Smooth muscle cell (in vitro differentiated cells): ENCODE measurements around the gene FYCO1. TPM values are rescaled to one million over a fixed set of nuclear protein-coding genes. Genes with fewer than 3 reads are reported as not detected.
A peak's percentile ranks its signal among the peaks of the same experiment; 100 is the strongest.
"Not testable (repeated sequence)": the region's sequence is repeated elsewhere in the genome, so short reads cannot be mapped to it uniquely, and the experiment has no call there.

ENCODE experiments used
- DNase-seq: peaks from one replicate; lab custom pipeline; 2025; ENCODE audit not compliant: unreplicated experiment; lab: John Stamatoyannopoulos, UW
- H2AFZ ChIP-seq: fragments of 200-600 bp; sonication (generic); 2 replicates; pipeline ENCODE4 v1.6.0; 2016; ENCODE audit warnings: antibody characterized with exemption, low read depth, mild to moderate bottlenecking
- H3F3A ChIP-seq: fragments of 200-600 bp; sonication (generic); 2 replicates; pipeline ENCODE4 v1.6.0; 2017; ENCODE audit warnings: antibody characterized with exemption, low read depth
- H3K27ac ChIP-seq: fragments of 200-600 bp; sonication (generic); 2 replicates; pipeline ENCODE4 v1.5.1; 2016; ENCODE audit warnings: low read depth, mild to moderate bottlenecking
- H3K27me3 ChIP-seq: fragments of 200-600 bp; sonication (generic); 2 replicates; pipeline ENCODE4 v1.6.1; 2016; ENCODE audit warnings: low read depth, mild to moderate bottlenecking
- H3K36me3 ChIP-seq: fragments of 200-600 bp; sonication (generic); 2 replicates; pipeline ENCODE4 v1.5.1; 2016; ENCODE audit warnings: low read depth
- H3K4me1 ChIP-seq: fragments of 200-600 bp; sonication (generic); 2 replicates; pipeline ENCODE4 v1.5.1; 2016; ENCODE audit warnings: low read depth
- H3K4me2 ChIP-seq: fragments of 200-600 bp; sonication (generic); 2 replicates; pipeline ENCODE4 v1.6.0; 2016; ENCODE audit warnings: mild to moderate bottlenecking
- H3K4me3 ChIP-seq: fragments of 200-600 bp; sonication (generic); 2 replicates; pipeline ENCODE4 v1.5.1; 2016; ENCODE audit warnings: mild to moderate bottlenecking
- H3K79me2 ChIP-seq: fragments of 200-600 bp; sonication (generic); 2 replicates; pipeline ENCODE4 v1.6.0; 2016; ENCODE audit warnings: low read depth, mild to moderate bottlenecking
- H3K9ac ChIP-seq: fragments of 200-600 bp; sonication (generic); 2 replicates; pipeline ENCODE4 v1.6.0; 2016; ENCODE audit warnings: low read depth
- H3K9me3 ChIP-seq: fragments of 200-600 bp; sonication (generic); replicated peaks from 2 replicates; pipeline ENCODE4 v1.5.1; 2016; ENCODE audit warnings: low read depth
- H4K20me1 ChIP-seq: fragments of 200-600 bp; sonication (generic); 2 replicates; pipeline ENCODE4 v1.6.0; 2016; ENCODE audit warnings: low read depth
- WGBS: methylation state at CpG from one replicate; pipeline ENCODE4 v1.1.7; 2016; ENCODE audit warnings: low lambda C conversion rate; 5-methylcytosine and 5-hydroxymethylcytosine counted together
- polyA plus RNA-seq: library from polyadenylated mRNA; unstranded; fragments of >200 nt; fragmentation: Nextera tagmentation; extraction: Ambion mirVana; gene quantifications from 2 replicates; pipeline ENCODE4 v1.2.1, GENCODE V29; 2016
- total RNA-seq: library from RNA; depleted of rRNA; stranded (reverse); fragments of >200 nt; gene quantifications from 2 replicates; pipeline ENCODE4 v1.2.3, GENCODE V29; 2014
- TF ChIP-seq, protein P1 (sequence below): fragments of 200-600 bp; sonication (generic); IDR thresholded peaks from 2 replicates; pipeline ENCODE4 v1.5.1; 2017; ENCODE audit warnings: borderline replicate concordance, mild to moderate bottlenecking, antibody characterized with exemption; ENCODE audit not compliant: insufficient read depth, poor library complexity, severe bottlenecking

FYCO1 gene
- total and polyA plus RNA-seq, 2 experiments from 2014 or later = 7.4 to 20.9 TPM

DNA sequence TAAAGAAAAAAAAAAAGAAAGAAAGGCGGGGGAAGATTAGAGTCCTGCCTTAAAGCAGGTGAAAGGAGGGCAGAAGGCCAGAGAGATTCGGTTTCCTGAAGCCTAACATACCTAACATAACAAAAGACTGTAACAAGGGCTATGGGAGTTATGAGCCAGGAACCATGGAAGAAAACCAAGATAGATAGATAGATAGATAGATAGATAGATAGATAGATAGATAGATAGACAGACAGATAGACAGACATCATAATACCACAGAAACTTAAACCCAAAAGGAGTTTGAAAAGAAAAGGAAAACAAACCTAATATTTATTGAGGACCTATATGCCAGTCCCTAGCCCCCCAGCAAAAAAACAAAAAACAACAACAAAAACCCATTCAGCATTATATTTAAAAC lies 2.3 kb upstream of the FYCO1 start:
- TF ChIP-seq, protein P1, sequence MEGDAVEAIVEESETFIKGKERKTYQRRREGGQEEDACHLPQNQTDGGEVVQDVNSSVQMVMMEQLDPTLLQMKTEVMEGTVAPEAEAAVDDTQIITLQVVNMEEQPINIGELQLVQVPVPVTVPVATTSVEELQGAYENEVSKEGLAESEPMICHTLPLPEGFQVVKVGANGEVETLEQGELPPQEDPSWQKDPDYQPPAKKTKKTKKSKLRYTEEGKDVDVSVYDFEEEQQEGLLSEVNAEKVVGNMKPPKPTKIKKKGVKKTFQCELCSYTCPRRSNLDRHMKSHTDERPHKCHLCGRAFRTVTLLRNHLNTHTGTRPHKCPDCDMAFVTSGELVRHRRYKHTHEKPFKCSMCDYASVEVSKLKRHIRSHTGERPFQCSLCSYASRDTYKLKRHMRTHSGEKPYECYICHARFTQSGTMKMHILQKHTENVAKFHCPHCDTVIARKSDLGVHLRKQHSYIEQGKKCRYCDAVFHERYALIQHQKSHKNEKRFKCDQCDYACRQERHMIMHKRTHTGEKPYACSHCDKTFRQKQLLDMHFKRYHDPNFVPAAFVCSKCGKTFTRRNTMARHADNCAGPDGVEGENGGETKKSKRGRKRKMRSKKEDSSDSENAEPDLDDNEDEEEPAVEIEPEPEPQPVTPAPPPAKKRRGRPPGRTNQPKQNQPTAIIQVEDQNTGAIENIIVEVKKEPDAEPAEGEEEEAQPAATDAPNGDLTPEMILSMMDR = no peak
- Histone ChIP-seq H3K9me3 (no peaks in the 10 kb centered on the region), H4K20me1 (no peaks in the 10 kb centered on the region), H3K27ac (no peak overlapping the region), H3K79me2 (peaks cover 6% of the 10 kb centered on the region), H3F3A (no peaks in the 10 kb centered on the region), H2AFZ (no peak overlapping the region), H3K4me1 (peaks cover 12% of the 10 kb centered on the region), H3K4me3 (no peak overlapping the region), H3K9ac (no peak overlapping the region), H3K4me2 (no peak overlapping the region), H3K36me3 (no peaks in the 10 kb centered on the region), H3K27me3 (no peaks in the 10 kb centered on the region)
- DNase-seq = no peak
- 74% methylated on average over 2 of the region's 2 CpGs for WGBS

DNA sequence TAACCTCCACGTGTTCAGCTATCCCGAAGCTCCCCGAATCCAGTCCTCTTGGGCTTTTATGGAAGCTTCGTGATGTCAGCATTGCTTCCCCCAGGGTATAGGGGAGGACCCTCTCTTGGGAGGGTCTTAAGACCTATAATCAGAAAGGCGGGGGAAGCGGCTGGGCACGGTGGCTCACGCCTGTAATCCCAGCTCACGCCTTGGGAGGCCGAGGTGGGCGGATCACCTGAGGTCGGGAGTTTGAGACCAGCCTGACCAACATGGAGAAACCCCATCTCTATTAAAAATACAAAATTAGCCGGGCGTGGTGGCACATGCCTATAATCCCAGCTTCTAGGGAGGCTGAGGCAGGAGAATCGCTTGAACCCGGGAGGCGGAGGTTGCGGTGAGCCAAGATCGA lies 1.9 kb upstream of the FYCO1 start:
- H2AFZ ChIP-seq, H4K20me1 ChIP-seq, H3F3A ChIP-seq, H3K79me2 ChIP-seq, H3K36me3 ChIP-seq, H3K27me3 ChIP-seq, H3K4me3 ChIP-seq, H3K27ac ChIP-seq, H3K9ac ChIP-seq, H3K4me2 ChIP-seq, DNase-seq, H3K9me3 ChIP-seq: not testable (repeated sequence)
- H3K4me1 ChIP-seq = peaks cover 12% of the 10 kb centered on the region
- WGBS = 94% methylated on average over 19 of the region's 19 CpGs

DNA sequence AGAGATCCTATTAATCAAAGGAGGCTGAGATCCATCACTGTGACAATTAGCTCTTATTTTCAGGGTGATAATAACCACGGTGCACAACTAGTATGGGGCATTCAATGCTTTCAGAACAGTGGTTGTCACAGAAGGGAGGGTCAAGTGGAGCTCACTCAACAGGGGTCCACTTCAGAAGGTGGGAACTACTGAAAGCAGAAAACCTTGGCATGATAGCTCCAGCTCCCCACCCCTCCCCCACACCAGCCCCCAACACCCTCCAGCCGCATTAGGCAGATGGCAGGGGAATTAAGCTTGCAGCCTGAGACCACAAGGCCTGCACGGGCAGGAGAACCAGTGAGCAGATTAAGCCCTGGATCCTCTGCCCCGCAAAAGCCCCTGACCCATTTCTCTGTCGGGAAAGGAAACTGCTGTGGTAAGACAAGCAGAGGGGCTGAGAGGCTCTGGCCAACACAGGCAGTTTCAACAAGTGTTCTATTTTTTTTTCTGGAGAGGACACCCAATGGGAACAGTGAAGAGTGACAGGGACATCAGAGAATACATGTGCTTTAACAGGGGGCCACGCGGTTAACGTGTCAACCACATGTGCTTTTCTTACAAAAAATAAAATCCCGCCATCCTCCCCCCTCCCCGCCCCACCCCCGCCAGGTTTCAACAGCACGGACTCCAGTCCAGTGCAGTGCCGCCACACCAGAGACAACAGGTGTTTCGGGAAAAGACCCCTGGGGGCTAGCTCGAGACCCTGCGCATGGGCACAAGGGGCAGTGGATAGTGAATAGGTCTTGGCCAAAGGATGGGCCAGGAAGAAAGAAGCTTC lies 997 bp downstream of the FYCO1 start:
- Histone ChIP-seq H4K20me1 (no peaks in the 10 kb centered on the region), H3K36me3 (no peaks in the 10 kb centered on the region), H3K4me3 (peak overlapping the region; percentile 96), H3K27ac (no peak overlapping the region), H3K79me2 (peaks cover 6% of the 10 kb centered on the region), H3K4me2 (peak overlapping the region; percentile 100), H3K27me3 (no peaks in the 10 kb centered on the region), H2AFZ (peak overlapping the region; percentile 100), H3K9me3 (no peaks in the 10 kb centered on the region), H3F3A (no peaks in the 10 kb centered on the region), H3K9ac (peak overlapping the region; percentile 83), H3K4me1 (peaks cover 12% of the 10 kb centered on the region)
- TF ChIP-seq, protein P1 = no peak
- WGBS = 15% methylated on average over 16 of the region's 16 CpGs
- no peak for DNase-seq

DNA sequence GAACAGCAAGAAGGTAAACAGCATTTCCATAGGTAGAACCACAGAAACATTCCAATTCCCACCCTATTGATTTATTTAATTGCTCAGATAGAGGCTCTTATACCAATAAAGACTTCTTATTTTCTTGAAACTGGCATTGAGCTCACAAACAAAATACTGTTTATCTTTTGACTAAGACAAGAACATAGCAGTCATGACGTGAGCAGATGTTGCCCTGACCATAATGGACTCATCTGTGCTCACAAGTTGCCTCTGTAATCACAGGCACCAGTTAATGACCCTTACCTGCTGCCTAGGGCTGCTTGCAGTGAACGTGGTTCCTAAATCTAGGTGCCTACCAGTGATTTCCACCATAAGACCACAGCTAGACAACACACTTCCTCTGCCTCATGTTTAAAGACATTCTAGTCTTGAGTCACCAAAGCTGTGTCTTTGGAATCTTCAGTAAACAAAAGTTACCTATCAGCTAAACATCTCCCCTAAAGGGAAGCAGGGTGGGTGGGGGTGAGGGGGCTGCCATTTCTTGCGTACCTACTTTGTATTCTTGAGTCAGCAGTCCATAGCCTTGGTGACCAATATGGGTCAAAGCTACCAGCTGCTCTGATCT lies 2.1 kb downstream of the FYCO1 start:
- no peaks in the 10 kb centered on the region for H3K27me3 ChIP-seq
- H3K27ac ChIP-seq = peak overlapping the region; percentile 1
- no peak overlapping the region for H3K4me3 ChIP-seq
- H3K4me1 ChIP-seq = peaks cover 15% of the 10 kb centered on the region
- H3F3A ChIP-seq = no peaks in the 10 kb centered on the region
- 75% methylated on average over 3 of the region's 3 CpGs for WGBS
- H3K4me2 ChIP-seq = peak overlapping the region; percentile 2
- H3K79me2 ChIP-seq = peaks cover 6% of the 10 kb centered on the region
- H2AFZ ChIP-seq = no peak overlapping the region
- H3K36me3 ChIP-seq = no peaks in the 10 kb centered on the region
- no peaks in the 10 kb centered on the region for H3K9me3 ChIP-seq
- H3K9ac ChIP-seq = no peak overlapping the region
- no peaks in the 10 kb centered on the region for H4K20me1 ChIP-seq
- DNase-seq = no peak
- TF ChIP-seq, protein P1 = no peak
